Measurements from ENCODE around the gene MANBA.

The MANBA gene

GRCh38 chr4:102760645-102761295, at the start of gene MANBA:
MANBA (minus strand) TSS chr4:102760968; CDS start chr4:102760894, 74 bp downstream.
- peak; percentile 77 for DNase-seq

GRCh38 chr4:102809691-102810090, 48.9 kb upstream of the MANBA start:
- DNase-seq: no peak

- no peak for DNase-seq
Measured at GRCh38 chr4:102809190-102809589, 48.4 kb upstream of the MANBA start.

- no peak for DNase-seq
Measured at GRCh38 chr4:102808009-102808408, 47.2 kb upstream of the MANBA start.

- DNase-seq: no peak
Measured at GRCh38 chr4:102807345-102807744, 46.6 kb upstream of the MANBA start.

- no peak for DNase-seq
Measured at GRCh38 chr4:102799816-102800215, 39.0 kb upstream of the MANBA start.

GRCh38 chr4:102794999-102795398, 34.2 kb upstream of the MANBA start:
- DNase-seq: no peak

- DNase-seq: no peak
Measured at GRCh38 chr4:102792361-102792936, 31.7 kb upstream of the MANBA start.

- no peak for DNase-seq
Measured at GRCh38 chr4:102791318-102791835, 30.6 kb upstream of the MANBA start.

- DNase-seq: no peak
Measured at GRCh38 chr4:102789317-102789717, 28.5 kb upstream of the MANBA start.

- no peak for DNase-seq
Measured at GRCh38 chr4:102787944-102788343, 27.2 kb upstream of the MANBA start.

- no peak for DNase-seq
Measured at GRCh38 chr4:102787096-102787881, 26.5 kb upstream of the MANBA start.

GRCh38 chr4:102786279-102786678, 25.5 kb upstream of the MANBA start:
- DNase-seq: no peak

GRCh38 chr4:102783006-102783405, 22.2 kb upstream of the MANBA start:
- no peak for DNase-seq

GRCh38 chr4:102781570-102781969, 20.8 kb upstream of the MANBA start:
- no peak for DNase-seq

GRCh38 chr4:102780476-102781144, 19.8 kb upstream of the MANBA start:
- no peak for DNase-seq

GRCh38 chr4:102779204-102779603, 18.4 kb upstream of the MANBA start:
- DNase-seq: no peak

- no peak for DNase-seq
Measured at GRCh38 chr4:102778720-102779119, 18.0 kb upstream of the MANBA start.

- DNase-seq: no peak
Measured at GRCh38 chr4:102775805-102776204, 15.0 kb upstream of the MANBA start.

GRCh38 chr4:102774254-102774653, 13.5 kb upstream of the MANBA start:
- no peak for DNase-seq

- DNase-seq: no peak
Measured at GRCh38 chr4:102772738-102773340, 12.1 kb upstream of the MANBA start.

- no peak for DNase-seq
Measured at GRCh38 chr4:102764901-102765300, 4.1 kb upstream of the MANBA start.

GRCh38 chr4:102761906-102762305, 1.1 kb upstream of the MANBA start:
- no peak for DNase-seq
